ENCODE measurements around the gene NUP188. TPM values are rescaled to one million over a fixed set of nuclear protein-coding genes. Genes with fewer than 3 reads are reported as not detected.
"Not testable (repeated sequence)": the region's sequence is repeated elsewhere in the genome, so short reads cannot be mapped to it uniquely, and the experiment has no call there.

NUP188 gene
- total and polyA plus RNA-seq, 2 experiments from 2014 or later, result 28.1 TPM

- peaks cover 22% of the 10 kb centered on the region for H3K4me1 ChIP-seq (ENCODE audit: insufficient read depth)
- no peaks in the 10 kb centered on the region for H4K20me1 ChIP-seq (ENCODE audit: insufficient read depth, poor library complexity, severe bottlenecking)
- peak overlapping the region; percentile 86 for H3K4me2 ChIP-seq
- DNase-seq (ENCODE audit: low spot score), result no peak
- H3K9me2 ChIP-seq (replicated peaks; ENCODE audit: insufficient read depth), result no peaks in the 10 kb centered on the region
- WGBS (ENCODE audit: low lambda C conversion rate, missing lambda C conversion rate), result over 99% methylated on average over 19 of the region's 19 CpGs
- H3K27me3 ChIP-seq, result no peaks in the 10 kb centered on the region
- no peaks in the 10 kb centered on the region for H3K36me3 ChIP-seq (replicated peaks; ENCODE audit: insufficient read depth, low read depth)
- H3K79me2 ChIP-seq, result peaks cover 44% of the 10 kb centered on the region
- no peak overlapping the region for H2AFZ ChIP-seq
- H3K4me3 ChIP-seq, result no peak overlapping the region
- no peak overlapping the region for H3K27ac ChIP-seq
- no peaks in the 10 kb centered on the region for H3K9me3 ChIP-seq (ENCODE audit: low read depth)
- TF ChIP-seq, protein P1, sequence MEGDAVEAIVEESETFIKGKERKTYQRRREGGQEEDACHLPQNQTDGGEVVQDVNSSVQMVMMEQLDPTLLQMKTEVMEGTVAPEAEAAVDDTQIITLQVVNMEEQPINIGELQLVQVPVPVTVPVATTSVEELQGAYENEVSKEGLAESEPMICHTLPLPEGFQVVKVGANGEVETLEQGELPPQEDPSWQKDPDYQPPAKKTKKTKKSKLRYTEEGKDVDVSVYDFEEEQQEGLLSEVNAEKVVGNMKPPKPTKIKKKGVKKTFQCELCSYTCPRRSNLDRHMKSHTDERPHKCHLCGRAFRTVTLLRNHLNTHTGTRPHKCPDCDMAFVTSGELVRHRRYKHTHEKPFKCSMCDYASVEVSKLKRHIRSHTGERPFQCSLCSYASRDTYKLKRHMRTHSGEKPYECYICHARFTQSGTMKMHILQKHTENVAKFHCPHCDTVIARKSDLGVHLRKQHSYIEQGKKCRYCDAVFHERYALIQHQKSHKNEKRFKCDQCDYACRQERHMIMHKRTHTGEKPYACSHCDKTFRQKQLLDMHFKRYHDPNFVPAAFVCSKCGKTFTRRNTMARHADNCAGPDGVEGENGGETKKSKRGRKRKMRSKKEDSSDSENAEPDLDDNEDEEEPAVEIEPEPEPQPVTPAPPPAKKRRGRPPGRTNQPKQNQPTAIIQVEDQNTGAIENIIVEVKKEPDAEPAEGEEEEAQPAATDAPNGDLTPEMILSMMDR (IDR thresholded peaks at IDR 0.05; ENCODE audit: poor library complexity), result no peak
- no peak for TF ChIP-seq EZH2 (IDR thresholded peaks at IDR 0.05; ENCODE audit: borderline replicate concordance)
- TF ChIP-seq EZH2phosphoT487 (IDR thresholded peaks at IDR 0.05; ENCODE audit: low read depth, severe bottlenecking, unreplicated experiment), result no peak
Measured at GRCh38 chr9:128945798-128946501, 1.5 kb upstream of the NUP188 start.

GRCh38 chr9:128946571-128947276 is 775 bp upstream of the NUP188 start:
- peak overlapping the region; percentile 90 for H3K27ac ChIP-seq
- TF ChIP-seq, protein P1 (IDR thresholded peaks at IDR 0.05; ENCODE audit: poor library complexity), result no peak
- TF ChIP-seq EZH2phosphoT487 (IDR thresholded peaks at IDR 0.05; ENCODE audit: low read depth, severe bottlenecking, unreplicated experiment), result no peak
- 39% methylated on average over 28 of the region's 30 CpGs for WGBS (ENCODE audit: low lambda C conversion rate, missing lambda C conversion rate)
- peaks cover 22% of the 10 kb centered on the region for H3K4me1 ChIP-seq (ENCODE audit: insufficient read depth)
- no peaks in the 10 kb centered on the region for H3K9me3 ChIP-seq (ENCODE audit: low read depth)
- H3K4me3 ChIP-seq, result peak overlapping the region; percentile 74
- no peaks in the 10 kb centered on the region for H3K27me3 ChIP-seq
- peak overlapping the region; percentile 50 for H2AFZ ChIP-seq
- no peaks in the 10 kb centered on the region for H3K9me2 ChIP-seq (replicated peaks; ENCODE audit: insufficient read depth)
- peak overlapping the region; percentile 86 for H3K4me2 ChIP-seq
- H4K20me1 ChIP-seq (ENCODE audit: insufficient read depth, poor library complexity, severe bottlenecking), result no peaks in the 10 kb centered on the region
- H3K36me3 ChIP-seq (replicated peaks; ENCODE audit: insufficient read depth, low read depth), result no peaks in the 10 kb centered on the region
- peaks cover 44% of the 10 kb centered on the region for H3K79me2 ChIP-seq
- DNase-seq (ENCODE audit: low spot score), result peak; percentile 46

DNA sequence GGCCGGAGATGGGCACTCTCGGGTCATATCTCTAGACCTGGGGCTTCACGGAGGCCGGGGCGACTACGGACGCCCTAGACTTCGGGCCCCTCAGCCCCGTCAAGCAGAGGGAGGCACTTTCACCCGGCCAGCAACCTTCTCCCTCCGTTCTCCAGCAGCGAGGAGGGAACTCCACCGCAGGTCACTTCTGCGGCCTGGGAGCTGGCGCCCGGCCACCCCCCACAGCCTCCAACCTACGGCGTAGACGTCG is 297 bp upstream of the NUP188 start:
- no peaks in the 10 kb centered on the region for H3K27me3 ChIP-seq
- H2AFZ ChIP-seq, result peak overlapping the region; percentile 50
- peak overlapping the region; percentile 90 for H3K27ac ChIP-seq
- H3K4me3 ChIP-seq, result peak overlapping the region; percentile 74
- H3K36me3 ChIP-seq (replicated peaks; ENCODE audit: insufficient read depth, low read depth), result no peaks in the 10 kb centered on the region
- no peaks in the 10 kb centered on the region for H3K9me2 ChIP-seq (replicated peaks; ENCODE audit: insufficient read depth)
- DNase-seq (ENCODE audit: low spot score), result no peak
- WGBS (ENCODE audit: low lambda C conversion rate, missing lambda C conversion rate), result 2% methylated on average over 18 of the region's 20 CpGs
- H3K79me2 ChIP-seq, result peaks cover 44% of the 10 kb centered on the region
- peaks cover 22% of the 10 kb centered on the region for H3K4me1 ChIP-seq (ENCODE audit: insufficient read depth)
- peak overlapping the region; percentile 86 for H3K4me2 ChIP-seq
- no peak for TF ChIP-seq EZH2phosphoT487 (IDR thresholded peaks at IDR 0.05; ENCODE audit: low read depth, severe bottlenecking, unreplicated experiment)
- no peak for TF ChIP-seq EZH2 (IDR thresholded peaks at IDR 0.05; ENCODE audit: borderline replicate concordance)
- TF ChIP-seq, protein P1 (IDR thresholded peaks at IDR 0.05; ENCODE audit: poor library complexity), result no peak
- no peaks in the 10 kb centered on the region for H4K20me1 ChIP-seq (ENCODE audit: insufficient read depth, poor library complexity, severe bottlenecking)
- no peaks in the 10 kb centered on the region for H3K9me3 ChIP-seq (ENCODE audit: low read depth)

DNA sequence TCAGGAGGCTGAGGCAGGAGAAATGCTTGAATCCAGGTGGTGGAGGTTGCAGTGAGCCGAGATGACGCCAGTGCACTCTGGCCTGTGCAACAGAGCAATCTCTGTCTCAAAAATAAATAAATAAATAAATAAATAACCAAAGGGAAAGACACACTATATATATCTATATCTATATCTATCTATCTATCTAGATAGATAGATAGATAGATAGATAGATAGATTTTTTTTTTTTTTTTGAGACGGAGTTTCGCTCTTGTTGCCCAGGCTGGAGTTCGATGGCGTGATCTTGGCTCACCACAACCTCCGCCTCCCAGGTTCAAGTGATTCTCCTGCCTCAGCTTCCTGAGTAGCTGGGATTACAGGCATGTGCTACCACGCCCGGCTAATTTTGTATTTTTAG is 13.9 kb downstream of the NUP188 start:
- not testable (repeated sequence) for H3K4me1 ChIP-seq (ENCODE audit: insufficient read depth); H3K4me2 ChIP-seq; H3K79me2 ChIP-seq; H3K27ac ChIP-seq; H3K27me3 ChIP-seq; H3K36me3 ChIP-seq (replicated peaks; ENCODE audit: insufficient read depth, low read depth); H4K20me1 ChIP-seq (ENCODE audit: insufficient read depth, poor library complexity, severe bottlenecking); H3K4me3 ChIP-seq; DNase-seq (ENCODE audit: low spot score); H2AFZ ChIP-seq; H3K9me3 ChIP-seq (ENCODE audit: low read depth); H3K9me2 ChIP-seq (replicated peaks; ENCODE audit: insufficient read depth)
- 98% methylated on average over 9 of the region's 9 CpGs for WGBS (ENCODE audit: low lambda C conversion rate, missing lambda C conversion rate)

All from hepatocyte (in vitro differentiated cells).